Upper lobe of left lung (tissue), 4 donors: ENCODE data around the gene APBA3.

Experiments used
- POLR2A ChIP-seq, 4 donors: fragments of 450-650 bp; IDR thresholded peaks; one replicate each; pipeline ENCODE4 v1.5.1; 2016 to 2017; ENCODE audit warnings: antibody characterized with exemption in 4 of 4, mild to moderate bottlenecking in 2 of 4
- TF ChIP-seq, protein P1 (sequence below), 6 experiments: fragments of 450-650 bp in 4 of 6; fragments of 200-600 bp in 2 of 6; sonication (generic) in 2 of 6; IDR thresholded peaks; one replicate each; pipeline ENCODE4 v1.5.1; 2016 to 2019; ENCODE audit warnings: antibody characterized with exemption in 6 of 6

DNA sequence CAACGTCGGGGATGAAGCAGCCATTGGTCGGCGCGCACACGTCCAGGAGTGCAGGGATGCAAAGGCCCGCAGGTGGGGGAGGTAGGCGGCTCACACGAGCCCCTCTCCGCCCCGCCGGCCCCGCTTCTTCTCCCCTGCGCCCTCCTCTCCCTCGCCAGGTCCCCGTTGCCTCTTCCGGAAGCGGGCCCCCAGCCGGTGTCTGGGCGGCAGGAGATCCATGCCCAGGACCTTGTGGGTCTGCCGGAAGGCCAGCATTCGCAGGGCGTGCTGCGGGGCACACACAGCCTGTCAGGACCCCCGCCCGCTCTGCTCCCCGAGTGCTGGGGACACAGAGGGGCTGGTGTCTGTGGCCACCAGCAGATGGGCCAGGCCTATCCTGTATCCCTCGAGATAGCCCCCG, 44.4 kb upstream of the APBA3 start:
- TF ChIP-seq, protein P1, sequence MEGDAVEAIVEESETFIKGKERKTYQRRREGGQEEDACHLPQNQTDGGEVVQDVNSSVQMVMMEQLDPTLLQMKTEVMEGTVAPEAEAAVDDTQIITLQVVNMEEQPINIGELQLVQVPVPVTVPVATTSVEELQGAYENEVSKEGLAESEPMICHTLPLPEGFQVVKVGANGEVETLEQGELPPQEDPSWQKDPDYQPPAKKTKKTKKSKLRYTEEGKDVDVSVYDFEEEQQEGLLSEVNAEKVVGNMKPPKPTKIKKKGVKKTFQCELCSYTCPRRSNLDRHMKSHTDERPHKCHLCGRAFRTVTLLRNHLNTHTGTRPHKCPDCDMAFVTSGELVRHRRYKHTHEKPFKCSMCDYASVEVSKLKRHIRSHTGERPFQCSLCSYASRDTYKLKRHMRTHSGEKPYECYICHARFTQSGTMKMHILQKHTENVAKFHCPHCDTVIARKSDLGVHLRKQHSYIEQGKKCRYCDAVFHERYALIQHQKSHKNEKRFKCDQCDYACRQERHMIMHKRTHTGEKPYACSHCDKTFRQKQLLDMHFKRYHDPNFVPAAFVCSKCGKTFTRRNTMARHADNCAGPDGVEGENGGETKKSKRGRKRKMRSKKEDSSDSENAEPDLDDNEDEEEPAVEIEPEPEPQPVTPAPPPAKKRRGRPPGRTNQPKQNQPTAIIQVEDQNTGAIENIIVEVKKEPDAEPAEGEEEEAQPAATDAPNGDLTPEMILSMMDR (IDR thresholded peaks at IDR 0.05), result no peak
- TF ChIP-seq POLR2A (IDR thresholded peaks at IDR 0.05), result no peak
